GM12878 (cell line): Measurements from ENCODE around the gene RIMS1. TPM values are rescaled to one million over a fixed set of nuclear protein-coding genes. Genes with fewer than 3 reads are reported as not detected.

Experiments used
- ATAC-seq: fragments of 200-7000 bp; cut with Tn5 transposase; 3 replicates; pipeline ENCODE4 v1.9.1; 2020; ENCODE audit warnings: mild to moderate bottlenecking, moderate library complexity
- BruUV-seq: library from RNA; stranded (reverse); fragments of 400-500 nt; replicated peaks from 2 replicates; lab custom pipeline; 2021; lab: Mats Ljungman, UMichigan
- CTCF ChIA-PET: fragments of 300-600 bp; sonication (Branson Sonifier 250); formaldehyde crosslinking; extraction: SDS; loops from one replicate; lab custom pipeline; 2021; ENCODE audit warnings: inconsistent platforms; lab: Yijun Ruan, JAX
- POLR2A ChIA-PET: fragments of 350-600 bp; formaldehyde crosslinking; extraction: SDS; loops from one replicate; lab custom pipeline; 2021; ENCODE audit warnings: inconsistent platforms; lab: Charles Lee
- RAD21 ChIA-PET: fragments of 300-600 bp; sonication (Branson Sonifier 250); formaldehyde crosslinking; loops from one replicate; lab custom pipeline; 2023; ENCODE audit warnings: antibody characterized with exemption; ENCODE audit not compliant: unreplicated experiment; lab: Charles Lee
- SMC1A ChIA-PET: fragments of 300-600 bp; sonication (Branson Sonifier 250); formaldehyde crosslinking; loops from one replicate; lab custom pipeline; 2023; ENCODE audit not compliant: unreplicated experiment, uncharacterized antibody; lab: Charles Lee
- DNase-seq: peaks from one replicate; pipeline ENCODE4 v3.0.0-alpha.2; 2011; ENCODE audit warnings: low read depth, low spot score
- FAIRE-seq: peaks from 3 replicates; lab custom pipeline; 2011; peaks lifted over from hg19 to GRCh38; lab: Jason Lieb, UNC
- H2AFZ ChIP-seq: 2 replicates; pipeline ENCODE4 v1.6.0; 2011; ENCODE audit warnings: low read depth, low read length, control low read depth; ENCODE audit not compliant: control insufficient read depth
- H3K27ac ChIP-seq: 2 replicates; pipeline ENCODE4 v1.5.1; 2011; ENCODE audit warnings: control low read depth; ENCODE audit not compliant: control insufficient read depth, insufficient read depth
- H3K27me3 ChIP-seq, 2 experiments: replicated peaks in 1 of 2; 2 replicates each; pipeline versions ENCODE4 v1.6.0 to v1.6.1; 2011; ENCODE audit warnings: low read length in 1 of 2; ENCODE audit not compliant: control insufficient read depth in 2 of 2, insufficient read depth in 2 of 2
- H3K36me3 ChIP-seq, 2 experiments: 2 replicates each; pipeline ENCODE4 v1.5.1; 2011; ENCODE audit warnings: low read length in 1 of 2; ENCODE audit not compliant: control insufficient read depth in 2 of 2, insufficient read depth in 2 of 2
- H3K4me1 ChIP-seq: 2 replicates; pipeline ENCODE4 v1.6.1; 2011; ENCODE audit warnings: mild to moderate bottlenecking, low read length, moderate library complexity, mixed read lengths; ENCODE audit not compliant: control insufficient read depth, insufficient read depth
- H3K4me2 ChIP-seq: 2 replicates; pipeline ENCODE4 v1.6.0; 2011; ENCODE audit warnings: control low read depth; ENCODE audit not compliant: control insufficient read depth, insufficient read depth
- H3K4me3 ChIP-seq: fragments of 200-600 bp; sonication (generic); 2 replicates; pipeline ENCODE4 v1.5.1; 2016
- H3K79me2 ChIP-seq: 2 replicates; pipeline ENCODE4 v1.6.0; 2011; ENCODE audit warnings: low read length; ENCODE audit not compliant: control insufficient read depth, insufficient read depth
- H3K9ac ChIP-seq: 2 replicates; pipeline ENCODE4 v1.8.0; 2011; ENCODE audit warnings: low read length, control low read depth, mixed read lengths; ENCODE audit not compliant: control insufficient read depth, insufficient read depth
- H3K9me3 ChIP-seq: replicated peaks from 3 replicates; pipeline ENCODE4 v1.5.1; 2011; ENCODE audit warnings: mild to moderate bottlenecking, low read length; ENCODE audit not compliant: control insufficient read depth, insufficient read depth
- H4K20me1 ChIP-seq: 2 replicates; pipeline ENCODE4 v1.6.0; 2011; ENCODE audit not compliant: control insufficient read depth, insufficient read depth
- NRF1 ChIP-seq: conservative IDR thresholded peaks from 2 replicates; pipeline ENCODE4 v1.6.1; 2011; ENCODE audit warnings: mild to moderate bottlenecking, low read depth, low read length, improper control_type of control experiment
- SMC3 ChIP-seq: IDR thresholded peaks from 2 replicates; pipeline ENCODE4 v1.6.1; 2011; ENCODE audit warnings: low read length, improper control_type of control experiment, borderline replicate concordance
- TCF3 ChIP-seq: IDR thresholded peaks from 2 replicates; pipeline ENCODE4 v1.6.1; 2012; ENCODE audit warnings: low read depth, mild to moderate bottlenecking, low read length, borderline replicate concordance; ENCODE audit not compliant: insufficient read depth
- ZNF622 ChIP-seq: fragments of 450-650 bp; IDR thresholded peaks from 2 replicates; pipeline ENCODE4 v1.6.1; 2017; ENCODE audit warnings: mild to moderate bottlenecking, inconsistent platforms
- WGBS: methylation state at CpG from one replicate; pipeline ENCODE4 v1.1.6; 2016; ENCODE audit warnings: low lambda C conversion rate; ENCODE audit not compliant: insufficient replicate concordance, insufficient coverage; ENCODE audit errors: missing lambda C conversion rate; 5-methylcytosine and 5-hydroxymethylcytosine counted together
- in situ Hi-C: fragments of 300-500 bp; cut with MboI; formaldehyde crosslinking; loops from 9 replicates; pipeline ENCODE4 v1.14.3; 2018; ENCODE audit warnings: mixed read lengths
- intact Hi-C: fragments of 100-400 bp; cut with micrococcal nuclease; formaldehyde crosslinking; loops from one replicate; pipeline ENCODE4 v1.14.2; 2022; ENCODE audit not compliant: unreplicated experiment
- polyA plus RNA-seq, 11 experiments: library from polyadenylated mRNA; depleted of rRNA in 4 of 11; unstranded in 6 of 11; stranded (reverse) in 5 of 11; fragments of >200 nt; fragmentation: Nextera tagmentation in 4 of 11; fragmentation: Illumina TruSeq in 1 of 11; extraction: Ambion mirVana in 4 of 11; extraction: Trizol in 1 of 11; gene quantifications; 1 replicate in 1 of 11; 2 replicates in 10 of 11; pipeline versions ENCODE4 v1.2.1 to v1.2.3, GENCODE V29; 2011 to 2016; ENCODE audit warnings: inconsistent platforms in 2 of 11, missing spikeins in 2 of 11, low read depth in 1 of 11
- total RNA-seq, 4 experiments: library from RNA; depleted of rRNA in 3 of 4; stranded (reverse); fragments of >200 nt in 3 of 4; fragmentation: Illumina TruSeq in 1 of 4; extraction: Trizol in 1 of 4; gene quantifications; 2 replicates each; pipeline versions ENCODE4 v1.2.1 to v1.2.3, GENCODE V29; 2013 to 2021
- TF ChIP-seq, protein P1 (sequence below): fragments of 450-650 bp; IDR thresholded peaks from 2 replicates; pipeline ENCODE4 v1.6.1; 2016; ENCODE audit warnings: mild to moderate bottlenecking
- TF ChIP-seq, protein P2 (sequence below): fragments of 450-650 bp; IDR thresholded peaks from 2 replicates; pipeline ENCODE4 v1.6.1; 2017; ENCODE audit warnings: low read depth, mild to moderate bottlenecking, moderate library complexity

Gene RIMS1
- total and polyA plus RNA-seq, 10 of the 15 experiments (the other 5 are each of a cell fraction or from before 2014, with no cell fraction given) = 0.05 to 0.76 (median 0.23) TPM

DNA sequence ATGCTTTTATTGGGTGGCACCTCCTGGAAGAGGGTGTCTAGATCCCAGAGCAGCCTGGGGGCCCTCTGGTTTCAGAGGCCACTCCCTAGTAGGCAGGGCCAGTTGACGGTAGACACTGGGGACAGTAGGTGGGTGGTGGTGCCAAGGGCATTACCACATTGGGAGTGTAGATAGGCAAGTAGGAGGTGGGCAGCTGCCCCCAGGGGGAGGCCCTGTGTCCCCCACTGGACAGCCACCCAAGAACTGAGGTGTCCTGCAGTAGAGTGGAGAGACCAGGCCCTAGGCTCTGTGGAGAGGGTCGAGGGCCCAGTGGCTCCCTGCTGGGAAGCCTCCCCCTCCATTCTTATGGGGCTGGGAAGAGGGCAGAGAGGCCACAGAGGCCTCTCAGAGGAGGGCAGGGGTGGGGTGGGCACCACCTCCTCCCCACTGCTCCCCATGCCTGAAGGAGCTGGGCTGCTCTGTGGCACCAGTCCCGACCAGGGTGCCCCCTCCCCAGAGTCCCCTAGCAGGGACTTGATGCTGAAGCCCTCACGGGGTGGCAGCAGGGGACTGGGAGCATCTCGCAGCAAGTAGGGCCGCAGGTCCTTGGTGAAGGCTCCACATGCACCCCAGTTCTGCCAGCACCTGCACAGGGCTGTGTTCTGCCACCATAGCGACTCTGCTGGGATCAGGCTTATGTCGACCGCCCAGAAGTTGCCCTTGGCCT is 430.5 kb downstream of the RIMS1 start:
- no peak overlapping the region for H3K9ac ChIP-seq
- in situ Hi-C loops (no loop called here), intact Hi-C loops (no loop called here)
- H3K79me2 ChIP-seq = no peaks in the 10 kb centered on the region
- RAD21 ChIA-PET = no interaction called here
- 24% methylated on average over 8 of the region's 9 CpGs for WGBS
- DNase-seq (no peak), FAIRE-seq (no peak), ATAC-seq (no peak)
- no peak overlapping the region for H2AFZ ChIP-seq
- TF ChIP-seq TCF3 (no peak), ZNF622 (no peak), SMC3 (no peak), NRF1 (no peak)
- TF ChIP-seq, protein P1, sequence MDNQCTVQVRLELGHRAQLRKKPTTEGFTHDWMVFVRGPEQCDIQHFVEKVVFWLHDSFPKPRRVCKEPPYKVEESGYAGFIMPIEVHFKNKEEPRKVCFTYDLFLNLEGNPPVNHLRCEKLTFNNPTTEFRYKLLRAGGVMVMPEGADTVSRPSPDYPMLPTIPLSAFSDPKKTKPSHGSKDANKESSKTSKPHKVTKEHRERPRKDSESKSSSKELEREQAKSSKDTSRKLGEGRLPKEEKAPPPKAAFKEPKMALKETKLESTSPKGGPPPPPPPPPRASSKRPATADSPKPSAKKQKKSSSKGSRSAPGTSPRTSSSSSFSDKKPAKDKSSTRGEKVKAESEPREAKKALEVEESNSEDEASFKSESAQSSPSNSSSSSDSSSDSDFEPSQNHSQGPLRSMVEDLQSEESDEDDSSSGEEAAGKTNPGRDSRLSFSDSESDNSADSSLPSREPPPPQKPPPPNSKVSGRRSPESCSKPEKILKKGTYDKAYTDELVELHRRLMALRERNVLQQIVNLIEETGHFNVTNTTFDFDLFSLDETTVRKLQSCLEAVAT = no peak
- TF ChIP-seq, protein P2, sequence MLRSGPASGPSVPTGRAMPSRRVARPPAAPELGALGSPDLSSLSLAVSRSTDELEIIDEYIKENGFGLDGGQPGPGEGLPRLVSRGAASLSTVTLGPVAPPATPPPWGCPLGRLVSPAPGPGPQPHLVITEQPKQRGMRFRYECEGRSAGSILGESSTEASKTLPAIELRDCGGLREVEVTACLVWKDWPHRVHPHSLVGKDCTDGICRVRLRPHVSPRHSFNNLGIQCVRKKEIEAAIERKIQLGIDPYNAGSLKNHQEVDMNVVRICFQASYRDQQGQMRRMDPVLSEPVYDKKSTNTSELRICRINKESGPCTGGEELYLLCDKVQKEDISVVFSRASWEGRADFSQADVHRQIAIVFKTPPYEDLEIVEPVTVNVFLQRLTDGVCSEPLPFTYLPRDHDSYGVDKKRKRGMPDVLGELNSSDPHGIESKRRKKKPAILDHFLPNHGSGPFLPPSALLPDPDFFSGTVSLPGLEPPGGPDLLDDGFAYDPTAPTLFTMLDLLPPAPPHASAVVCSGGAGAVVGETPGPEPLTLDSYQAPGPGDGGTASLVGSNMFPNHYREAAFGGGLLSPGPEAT = no peak
- no TSS peak for BruUV-seq
- CTCF ChIA-PET = interaction anchor here (1.2 kb wide), 1 partner anchor 8 kb away, joined by 3 read pairs; no protein-coding TSS in a partner anchor
- no peaks in the 10 kb centered on the region for H3K9me3 ChIP-seq
- no peaks in the 10 kb centered on the region for H4K20me1 ChIP-seq
- no peaks in the 10 kb centered on the region for H3K4me1 ChIP-seq
- SMC1A ChIA-PET = no interaction called here
- no peaks in the 10 kb centered on the region for H3K27me3 ChIP-seq
- no peaks in the 10 kb centered on the region for H3K36me3 ChIP-seq
- H3K4me2 ChIP-seq = no peak overlapping the region
- POLR2A ChIA-PET = no interaction called here
- H3K4me3 ChIP-seq = no peak overlapping the region
- no peak overlapping the region for H3K27ac ChIP-seq
